Dermis blood vessel endothelial cell (primary cell): Measurements from ENCODE around the gene CTPS2. TPM values are rescaled to one million over a fixed set of nuclear protein-coding genes. Genes with fewer than 3 reads are reported as not detected.
"Not testable (repeated sequence)": the region's sequence is repeated elsewhere in the genome, so short reads cannot be mapped to it uniquely, and the experiment has no call there.

ENCODE experiments used
- DNase-seq: peaks from one replicate; pipeline ENCODE4 v3.0.0; 2010
- total RNA-seq: library from RNA; depleted of rRNA; stranded (reverse); fragments of >200 nt; gene quantifications from 2 replicates; pipeline ENCODE4 v1.2.3, GENCODE V29; 2014

CTPS2 gene
- total RNA-seq, 1 donor from 2014 or later, result 20.8 TPM

- DNase-seq, result no peak
Measured at GRCh38 chrX:16651391-16652024, 61.0 kb downstream of the CTPS2 start.

GRCh38 chrX:16649858-16650257, 62.6 kb downstream of the CTPS2 start, which contains the start of gene S100G:
Gene S100G (plus strand): TSS chrX:16650158. CDS start chrX:16651007, 849 bp downstream.
- DNase-seq, result no peak

- no peak for DNase-seq
Measured at GRCh38 chrX:16646366-16647138, 65.9 kb downstream of the CTPS2 start.

- no peak for DNase-seq
Measured at GRCh38 chrX:16643176-16643575, 69.3 kb downstream of the CTPS2 start.

- DNase-seq, result no peak
Measured at GRCh38 chrX:16640823-16641222, 71.6 kb downstream of the CTPS2 start.

- no peak for DNase-seq
Measured at GRCh38 chrX:16639966-16640365, 72.5 kb downstream of the CTPS2 start.

- DNase-seq, result peak; percentile 6
Measured at GRCh38 chrX:16638533-16638932, 73.9 kb downstream of the CTPS2 start.

- DNase-seq, result no peak
Measured at GRCh38 chrX:16635596-16635995, 76.9 kb downstream of the CTPS2 start.

GRCh38 chrX:16635040-16635439, 77.4 kb downstream of the CTPS2 start:
- DNase-seq, result no peak

GRCh38 chrX:16633754-16634153, 78.7 kb downstream of the CTPS2 start:
- DNase-seq, result peak; percentile 57

GRCh38 chrX:16629909-16630308, 82.6 kb downstream of the CTPS2 start:
- DNase-seq, result no peak

- no peak for DNase-seq
Measured at GRCh38 chrX:16628946-16629595, 83.4 kb downstream of the CTPS2 start.

- not testable (repeated sequence) for DNase-seq
Measured at GRCh38 chrX:16628511-16628910, 84.0 kb downstream of the CTPS2 start.

GRCh38 chrX:16619024-16619423, 93.4 kb downstream of the CTPS2 start:
- no peak for DNase-seq

GRCh38 chrX:16618422-16618821, 94.0 kb downstream of the CTPS2 start:
- DNase-seq, result no peak

GRCh38 chrX:16617382-16617781, 95.1 kb downstream of the CTPS2 start:
- DNase-seq, result no peak

GRCh38 chrX:16612257-16612897, 100.1 kb downstream of the CTPS2 start:
- no peak for DNase-seq

- not testable (repeated sequence) for DNase-seq
Measured at GRCh38 chrX:16610654-16611053, 101.8 kb downstream of the CTPS2 start.

GRCh38 chrX:16610121-16610621, 102.3 kb downstream of the CTPS2 start:
- peak; percentile 70 for DNase-seq

- DNase-seq, result no peak
Measured at GRCh38 chrX:16606142-16606720, 106.2 kb downstream of the CTPS2 start.

- no peak for DNase-seq
Measured at GRCh38 chrX:16604337-16604736, 108.1 kb downstream of the CTPS2 start.

- peak; percentile 29 for DNase-seq
Measured at GRCh38 chrX:16603822-16604221, 108.6 kb downstream of the CTPS2 start.

GRCh38 chrX:16603235-16603634, 109.2 kb downstream of the CTPS2 start:
- DNase-seq, result not testable (repeated sequence)
